ENCODE measurements around the gene ZNF423.

Gene ZNF423

DNA sequence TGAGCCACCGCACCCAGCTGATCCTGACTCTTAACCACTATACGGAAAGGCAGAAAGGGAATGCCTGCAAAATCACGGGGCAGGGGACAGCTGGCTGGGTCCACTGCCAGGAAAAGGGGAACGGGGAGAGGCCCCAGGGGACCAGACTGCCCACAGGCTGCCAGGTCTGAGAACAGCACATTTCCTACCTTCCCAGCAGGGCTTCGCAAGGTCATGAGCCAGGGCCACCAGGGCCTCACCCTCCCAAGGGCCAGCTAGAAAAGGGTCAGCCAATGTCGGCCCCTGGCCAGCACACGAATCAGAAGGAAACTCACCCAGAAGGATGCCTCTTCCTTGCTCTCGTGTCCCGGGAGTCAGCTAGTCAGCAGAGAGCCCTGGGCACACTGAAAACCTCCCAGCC, 118.4 kb downstream of the ZNF423 start:
- DNase-seq (ENCODE audit: extremely low read depth, insufficient read length) = no peak
- TF ChIP-seq, protein P1, sequence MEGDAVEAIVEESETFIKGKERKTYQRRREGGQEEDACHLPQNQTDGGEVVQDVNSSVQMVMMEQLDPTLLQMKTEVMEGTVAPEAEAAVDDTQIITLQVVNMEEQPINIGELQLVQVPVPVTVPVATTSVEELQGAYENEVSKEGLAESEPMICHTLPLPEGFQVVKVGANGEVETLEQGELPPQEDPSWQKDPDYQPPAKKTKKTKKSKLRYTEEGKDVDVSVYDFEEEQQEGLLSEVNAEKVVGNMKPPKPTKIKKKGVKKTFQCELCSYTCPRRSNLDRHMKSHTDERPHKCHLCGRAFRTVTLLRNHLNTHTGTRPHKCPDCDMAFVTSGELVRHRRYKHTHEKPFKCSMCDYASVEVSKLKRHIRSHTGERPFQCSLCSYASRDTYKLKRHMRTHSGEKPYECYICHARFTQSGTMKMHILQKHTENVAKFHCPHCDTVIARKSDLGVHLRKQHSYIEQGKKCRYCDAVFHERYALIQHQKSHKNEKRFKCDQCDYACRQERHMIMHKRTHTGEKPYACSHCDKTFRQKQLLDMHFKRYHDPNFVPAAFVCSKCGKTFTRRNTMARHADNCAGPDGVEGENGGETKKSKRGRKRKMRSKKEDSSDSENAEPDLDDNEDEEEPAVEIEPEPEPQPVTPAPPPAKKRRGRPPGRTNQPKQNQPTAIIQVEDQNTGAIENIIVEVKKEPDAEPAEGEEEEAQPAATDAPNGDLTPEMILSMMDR (IDR thresholded peaks at IDR 0.05; ENCODE audit: insufficient read depth, low read length, poor library complexity, severe bottlenecking) = no peak
- Histone ChIP-seq H3K4me3 (replicated peaks; ENCODE audit: low read depth, low read length) (no peak overlapping the region), H3K27me3 (replicated peaks; ENCODE audit: control insufficient read depth, insufficient read depth, low read length) (no peaks in the 10 kb centered on the region; the same call in none of the 2 replicates), H3K36me3 (ENCODE audit: control insufficient read depth, insufficient read depth, low read length) (no peaks in the 10 kb centered on the region)

DNA sequence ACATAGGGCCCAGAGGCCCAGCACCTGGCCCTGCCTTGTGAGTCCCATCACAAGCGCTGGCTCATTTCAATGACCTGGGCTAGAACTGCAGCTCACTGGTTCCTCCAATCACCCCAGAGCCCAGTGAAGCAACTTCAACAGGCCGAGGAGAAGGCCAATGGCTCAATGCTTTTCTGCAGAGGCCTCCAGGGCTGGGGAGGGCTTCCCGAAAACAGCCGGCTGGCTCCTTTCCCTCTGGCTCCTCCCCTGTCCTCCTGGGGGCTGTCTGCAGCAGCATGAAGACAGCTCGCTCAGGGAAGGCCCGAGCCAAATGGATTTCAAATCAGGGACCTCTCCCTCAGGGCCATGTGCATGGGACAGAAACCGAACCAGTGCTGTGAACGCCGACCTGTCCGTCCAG, 121.6 kb downstream of the ZNF423 start:
- TF ChIP-seq, protein P1 (IDR thresholded peaks at IDR 0.05; ENCODE audit: insufficient read depth, low read length, poor library complexity, severe bottlenecking) = no peak
- Histone ChIP-seq H3K4me3 (replicated peaks; ENCODE audit: low read depth, low read length) (no peak overlapping the region), H3K27me3 (replicated peaks; ENCODE audit: control insufficient read depth, insufficient read depth, low read length) (no peaks in the 10 kb centered on the region; the same call in 1 of the 2 replicates), H3K36me3 (ENCODE audit: control insufficient read depth, insufficient read depth, low read length) (no peaks in the 10 kb centered on the region)
- no peak for DNase-seq (ENCODE audit: extremely low read depth, insufficient read length)

DNA sequence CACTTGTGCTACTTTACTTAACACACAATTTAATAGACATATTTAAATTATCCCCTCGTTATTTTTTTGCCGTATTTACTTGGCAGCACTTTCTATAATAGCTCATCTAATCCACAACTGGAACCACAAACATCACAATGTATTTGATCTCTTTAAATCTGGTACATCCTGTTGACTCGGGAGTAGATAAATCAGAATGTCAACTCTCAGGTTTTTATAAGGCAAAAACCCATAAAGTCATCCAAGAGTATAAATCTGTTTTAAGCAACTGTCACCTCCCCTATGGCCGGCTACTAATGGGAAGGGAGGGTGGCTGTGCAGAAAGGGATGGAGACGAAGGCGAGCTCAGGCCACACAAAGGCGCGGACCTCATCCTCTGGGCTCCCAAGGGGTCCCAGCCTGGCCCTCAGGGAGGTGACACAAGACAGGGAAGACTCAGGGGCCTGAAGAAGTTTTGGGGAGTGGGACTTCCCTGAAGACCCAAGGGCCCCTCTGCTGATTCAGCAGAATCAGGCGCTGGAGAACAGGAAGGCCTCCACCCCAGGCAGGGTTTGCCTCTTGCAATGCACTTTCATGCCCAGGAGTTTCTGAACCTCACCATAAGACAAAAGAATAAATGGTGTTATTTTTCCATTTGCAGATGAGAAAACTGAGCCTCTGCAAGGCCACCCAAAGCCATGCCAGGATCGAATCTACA, 122.5 kb downstream of the ZNF423 start:
- TF ChIP-seq, protein P1 (IDR thresholded peaks at IDR 0.05; ENCODE audit: insufficient read depth, low read length, poor library complexity, severe bottlenecking) = no peak
- no peak for DNase-seq (ENCODE audit: extremely low read depth, insufficient read length)
- no peaks in the 10 kb centered on the region; the same call in 1 of the 2 replicates for H3K27me3 ChIP-seq (replicated peaks; ENCODE audit: control insufficient read depth, insufficient read depth, low read length)
- no peaks in the 10 kb centered on the region for H3K36me3 ChIP-seq (ENCODE audit: control insufficient read depth, insufficient read depth, low read length)
- H3K4me3 ChIP-seq (replicated peaks; ENCODE audit: low read depth, low read length) = no peak overlapping the region

DNA sequence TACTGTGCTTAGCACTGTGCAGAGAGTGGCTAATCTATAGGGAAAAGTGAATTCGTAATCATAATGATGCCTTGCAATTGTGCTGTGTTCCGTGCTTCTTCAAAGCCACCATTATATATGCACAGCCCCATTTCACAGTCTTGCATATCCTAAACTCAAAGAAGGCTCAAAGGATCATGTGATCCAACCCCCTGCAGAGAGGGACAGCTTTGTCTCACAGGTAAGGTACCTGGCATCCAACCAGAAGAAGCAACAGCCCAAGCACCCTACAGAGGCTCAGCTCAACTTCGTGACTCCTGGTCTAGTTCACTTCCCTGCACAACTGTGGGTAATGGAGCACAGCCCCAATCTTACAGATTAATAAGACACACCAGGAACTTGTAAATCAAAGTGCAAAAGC, 124.0 kb downstream of the ZNF423 start:
- TF ChIP-seq, protein P1 (IDR thresholded peaks at IDR 0.05; ENCODE audit: insufficient read depth, low read length, poor library complexity, severe bottlenecking) = no peak
- no peaks in the 10 kb centered on the region; the same call in 1 of the 2 replicates for H3K27me3 ChIP-seq (replicated peaks; ENCODE audit: control insufficient read depth, insufficient read depth, low read length)
- DNase-seq (ENCODE audit: extremely low read depth, insufficient read length) = no peak
- H3K36me3 ChIP-seq (ENCODE audit: control insufficient read depth, insufficient read depth, low read length) = no peaks in the 10 kb centered on the region
- H3K4me3 ChIP-seq (replicated peaks; ENCODE audit: low read depth, low read length) = no peak overlapping the region

DNA sequence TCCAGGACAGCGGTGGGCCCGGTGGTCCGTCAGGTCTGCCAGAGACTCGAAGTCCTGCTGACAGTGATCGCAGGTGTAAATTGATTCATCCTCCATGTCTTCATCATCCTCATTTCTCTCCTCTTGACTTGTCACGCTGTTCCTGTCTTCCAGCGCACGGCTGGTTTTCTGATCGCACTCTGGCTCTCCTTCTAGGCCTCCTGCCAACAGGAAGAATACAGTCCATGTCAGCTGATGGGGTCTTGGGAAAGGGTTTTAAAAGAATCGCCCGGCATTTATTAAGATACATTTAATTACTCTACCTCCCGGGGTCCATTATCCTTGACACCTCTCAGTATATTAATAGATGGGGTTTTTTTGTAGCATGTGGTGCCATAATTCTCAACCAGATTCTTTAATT, 125.1 kb downstream of the ZNF423 start:
- H3K27me3 ChIP-seq (replicated peaks; ENCODE audit: control insufficient read depth, insufficient read depth, low read length) = no peaks in the 10 kb centered on the region; the same call in 1 of the 2 replicates
- TF ChIP-seq, protein P1 (IDR thresholded peaks at IDR 0.05; ENCODE audit: insufficient read depth, low read length, poor library complexity, severe bottlenecking) = no peak
- H3K36me3 ChIP-seq (ENCODE audit: control insufficient read depth, insufficient read depth, low read length) = no peaks in the 10 kb centered on the region
- no peak for DNase-seq (ENCODE audit: extremely low read depth, insufficient read length)
- H3K4me3 ChIP-seq (replicated peaks; ENCODE audit: low read depth, low read length) = no peak overlapping the region
